NCI-H1436 (cell line): ENCODE data around the gene MAPK8IP3.

ENCODE experiments used
- DNase-seq: peaks from one replicate; lab custom pipeline; 2025; lab: John Stamatoyannopoulos, UW

The MAPK8IP3 gene

DNA sequence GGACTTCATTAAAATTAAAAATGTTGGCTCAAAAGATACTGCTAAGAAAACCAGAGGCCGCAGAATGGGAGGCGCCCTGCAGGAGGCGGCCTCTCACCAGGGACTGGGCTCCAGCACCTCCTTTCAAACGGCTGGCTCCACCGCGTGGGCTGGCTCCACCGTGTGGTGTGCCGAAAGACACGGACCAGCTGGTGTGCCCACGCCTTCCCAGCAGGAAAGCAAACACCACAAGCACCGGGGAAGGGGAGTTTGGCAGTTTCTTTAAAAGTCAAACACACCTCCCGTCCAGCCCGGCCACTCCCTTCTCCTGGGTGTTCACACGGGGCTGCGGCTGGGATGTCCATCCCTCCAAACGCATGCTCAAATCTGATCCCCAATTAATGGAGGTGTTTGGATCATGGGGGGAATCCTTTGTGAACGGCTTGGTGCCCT is 106.8 kb downstream of the MAPK8IP3 start:
- no peak for DNase-seq

DNA sequence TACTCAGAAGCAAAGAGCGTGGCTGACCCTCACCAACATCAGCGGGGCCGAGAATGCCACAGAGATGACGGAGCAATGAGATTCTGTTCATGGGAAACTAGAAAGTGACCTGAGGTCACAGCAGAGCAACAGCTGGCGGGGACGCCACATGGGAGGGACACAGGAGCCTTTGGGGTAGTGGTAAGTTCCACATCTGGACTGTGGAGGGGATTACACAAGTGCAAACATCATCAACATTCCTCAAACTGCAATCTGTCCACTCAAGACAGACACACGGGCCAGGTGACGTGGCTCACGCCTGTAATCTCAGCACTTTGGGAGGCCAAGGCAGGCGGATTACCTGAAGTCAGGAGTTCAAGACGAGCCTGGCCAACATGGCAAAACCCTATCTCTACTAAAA is 109.5 kb downstream of the MAPK8IP3 start:
- DNase-seq = no peak

DNA sequence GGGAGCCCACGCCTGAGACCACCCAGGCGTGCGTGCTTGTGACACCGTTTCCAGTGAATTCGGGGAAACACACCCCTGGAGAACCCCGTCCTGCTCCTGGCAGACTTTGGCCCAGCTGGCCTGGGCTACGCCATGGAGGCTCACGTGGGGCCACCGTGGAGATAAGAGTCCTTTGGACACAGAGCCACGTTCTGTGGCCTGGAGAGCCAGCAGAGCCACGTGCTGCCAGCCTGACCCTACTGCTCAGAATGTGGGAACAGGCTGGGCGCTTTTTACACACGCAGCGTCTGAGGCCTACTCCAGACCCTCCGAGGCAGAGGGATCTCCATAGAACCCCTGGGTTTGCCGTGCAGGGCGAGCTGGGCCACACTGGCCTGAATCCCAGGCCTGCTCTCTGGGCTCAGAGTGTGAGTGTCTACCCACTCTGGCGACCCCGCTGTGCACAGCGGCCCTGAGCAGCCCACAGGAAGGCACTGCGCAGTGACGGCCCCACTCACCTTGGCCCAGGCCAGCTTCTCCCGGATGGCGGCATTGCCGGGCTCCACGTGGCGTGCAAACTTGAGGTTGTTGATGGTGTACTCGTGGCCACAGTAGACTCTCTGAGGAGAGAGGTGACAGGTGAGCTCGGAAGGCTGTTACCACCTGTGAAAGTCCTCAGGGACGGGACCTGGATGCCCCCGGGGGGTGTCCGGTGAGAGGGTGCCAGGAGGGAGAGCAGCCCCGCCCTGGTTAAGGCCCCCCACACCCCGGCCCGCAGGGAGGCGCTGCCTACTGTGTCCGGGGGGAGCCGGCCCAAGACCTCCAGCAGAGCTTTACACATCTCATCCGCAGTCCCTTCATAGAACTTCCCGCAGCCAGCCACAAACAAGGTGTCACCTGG is 110.6 kb downstream of the MAPK8IP3 start:
- no peak for DNase-seq

DNA sequence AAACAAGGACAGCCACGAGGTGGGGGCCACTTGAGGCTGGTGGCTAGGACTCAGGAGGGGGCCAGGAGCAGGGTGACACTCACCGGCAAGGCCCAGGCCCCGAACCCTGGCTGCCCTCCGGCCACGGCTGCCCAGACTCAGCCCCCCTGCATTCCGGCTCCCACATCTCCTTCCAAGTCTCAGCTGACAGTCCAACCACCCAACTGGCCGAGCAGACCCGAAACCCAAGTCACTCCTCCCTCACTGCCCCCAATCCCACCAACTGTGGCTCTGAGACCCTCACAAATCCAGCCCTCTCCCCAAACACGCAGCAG is 111.2 kb downstream of the MAPK8IP3 start:
- no peak for DNase-seq

DNA sequence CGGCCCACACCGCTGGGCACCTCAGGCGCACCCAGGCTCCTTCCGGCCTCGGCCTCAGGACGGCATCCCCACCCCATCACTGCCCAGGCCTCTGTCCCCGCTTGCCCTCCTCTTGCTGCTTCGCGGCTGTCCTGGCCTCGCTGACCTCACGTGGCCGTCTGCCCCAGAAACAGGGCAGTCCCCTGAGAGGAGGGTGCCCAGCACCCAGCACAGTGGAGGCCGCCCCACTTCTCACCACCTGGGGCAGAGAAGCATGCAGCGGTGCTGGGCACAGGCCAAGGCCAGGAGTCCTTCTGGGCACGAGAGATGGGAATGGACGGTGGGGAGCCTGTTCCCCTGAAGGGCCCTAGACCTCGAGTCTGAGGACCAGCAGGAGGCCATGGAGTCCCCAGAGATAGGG is 111.7 kb downstream of the MAPK8IP3 start:
- DNase-seq = no peak

DNA sequence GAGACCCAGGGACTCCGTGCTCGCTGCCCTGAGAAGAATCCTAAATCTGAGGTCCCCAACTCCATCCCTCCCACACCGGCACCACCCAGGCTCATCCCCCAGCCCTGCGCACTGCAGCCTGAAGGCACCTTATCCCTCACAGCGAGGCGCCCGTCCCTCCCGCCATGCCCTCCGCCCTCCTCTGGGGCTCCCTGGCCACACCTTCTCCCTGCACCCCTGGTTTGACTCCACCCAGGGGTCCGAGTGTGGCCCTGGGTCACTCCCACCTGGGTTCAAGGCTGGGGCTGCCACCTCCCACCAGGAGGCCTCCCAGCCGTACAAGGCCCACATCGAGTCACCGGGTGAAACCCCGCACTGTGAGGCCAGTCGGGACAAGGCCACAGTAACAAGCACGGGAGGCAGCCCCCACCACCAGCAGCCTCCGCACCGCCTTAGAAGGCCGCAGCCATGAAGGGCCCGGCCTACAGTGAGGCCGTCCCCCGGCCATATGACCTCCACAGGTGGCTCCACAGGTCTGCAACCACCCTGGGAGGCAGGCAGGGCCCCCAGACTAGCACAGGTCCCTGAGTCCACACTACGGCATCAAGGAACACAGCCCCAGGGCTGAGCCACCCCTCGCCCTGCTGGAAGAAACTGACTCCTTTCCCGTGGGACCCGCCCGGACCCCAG is 112.3 kb downstream of the MAPK8IP3 start:
- no peak for DNase-seq

DNA sequence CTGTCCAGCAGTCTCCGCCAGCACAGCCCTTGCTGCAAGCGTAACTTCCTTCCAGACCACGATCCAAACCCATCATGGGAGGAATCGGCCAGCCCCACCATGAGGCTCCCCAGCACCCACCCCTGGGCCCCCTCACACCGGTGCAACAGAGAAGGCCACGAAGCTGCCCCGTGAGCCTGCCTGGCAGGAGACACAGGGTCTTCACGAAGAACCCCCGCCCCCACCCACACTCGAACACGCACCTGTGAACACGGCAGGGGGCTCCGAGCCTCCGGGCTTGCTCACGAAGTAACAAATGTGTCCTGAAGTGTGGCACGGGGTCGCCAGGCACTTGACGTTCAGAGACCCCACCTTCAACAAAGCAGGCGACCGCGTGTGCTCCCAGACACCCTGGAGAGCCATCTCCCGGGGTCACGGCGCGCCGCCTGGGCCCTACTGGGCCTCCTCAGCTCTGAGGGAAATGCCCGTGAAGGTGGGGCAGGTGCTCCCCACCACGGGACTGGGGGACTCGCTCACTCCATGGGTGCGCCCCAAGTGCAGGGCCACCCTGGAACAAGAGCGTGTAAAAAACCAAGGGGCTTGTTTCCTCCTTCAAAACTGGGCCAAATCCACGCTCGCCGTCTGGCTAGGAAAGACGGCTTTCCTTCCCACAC is 113.0 kb downstream of the MAPK8IP3 start:
- DNase-seq = no peak

DNA sequence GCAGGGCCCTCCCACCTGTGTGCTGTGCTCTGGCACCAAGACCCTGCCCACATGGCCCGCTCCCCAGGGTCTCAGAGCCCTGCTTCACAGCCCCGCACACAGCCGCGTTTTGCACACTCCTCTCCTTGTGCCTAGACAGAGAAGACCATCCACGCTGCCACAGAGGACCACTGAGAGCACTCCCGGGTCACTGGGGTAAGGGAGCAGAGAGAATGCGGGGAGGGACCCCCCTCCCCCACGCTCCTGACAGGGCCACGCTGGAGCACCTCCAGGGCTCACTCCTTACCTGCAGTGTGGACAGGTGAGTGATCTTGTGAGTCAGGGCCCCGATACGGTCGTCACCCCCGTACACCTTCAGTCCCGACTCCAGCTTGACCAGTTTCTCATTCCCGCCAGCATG is 113.6 kb downstream of the MAPK8IP3 start:
- DNase-seq = no peak
